Neural crest cell (in vitro differentiated cells): ENCODE measurements around the gene RUNDC3A. TPM values are rescaled to one million over a fixed set of nuclear protein-coding genes. Genes with fewer than 3 reads are reported as not detected.

Experiments
- DNase-seq: peaks from one replicate; pipeline ENCODE4 v3.0.0; 2021; ENCODE audit warnings: low read depth, mixed read lengths, low spot score
- H3K27ac Mint-ChIP-seq: one replicate; pipeline ENCODE4 v1.8.0; 2021; ENCODE audit warnings: mild to moderate bottlenecking, mixed read lengths; ENCODE audit not compliant: unreplicated experiment
- H3K27me3 Mint-ChIP-seq: 2 replicates; pipeline ENCODE4 v1.8.0; 2021; ENCODE audit warnings: low read depth, mild to moderate bottlenecking, mixed read lengths
- H3K36me3 Mint-ChIP-seq: 2 replicates; pipeline ENCODE4 v1.8.0; 2021; ENCODE audit warnings: low read depth, mild to moderate bottlenecking, mixed read lengths
- H3K4me1 Mint-ChIP-seq: 2 replicates; pipeline ENCODE4 v1.8.0; 2021; ENCODE audit warnings: mixed read lengths
- H3K4me3 Mint-ChIP-seq: one replicate; pipeline ENCODE4 v1.8.0; 2021; ENCODE audit warnings: mild to moderate bottlenecking, mixed read lengths
- H3K9me3 Mint-ChIP-seq: 2 replicates; pipeline ENCODE4 v1.8.0; 2021; ENCODE audit warnings: mixed read lengths
- CTCF ChIP-seq: fragments of 200-600 bp; sonication (generic); conservative IDR thresholded peaks from 2 replicates; pipeline ENCODE4 v1.5.0; 2021; ENCODE audit warnings: antibody characterized with exemption, mild to moderate bottlenecking
- total RNA-seq: library from RNA; stranded (reverse); gene quantifications from 2 replicates; pipeline ENCODE4 v1.2.1, GENCODE V29; 2021

Gene RUNDC3A
- total RNA-seq, 1 donor from 2014 or later: 12.9 TPM

- no peak for DNase-seq
- peak overlapping the region; percentile 53 for H3K4me3 Mint-ChIP-seq
- no peak overlapping the region for H3K27ac Mint-ChIP-seq
- H3K4me1 Mint-ChIP-seq: peaks cover 13% of the 10 kb centered on the region
- peaks cover 78% of the 10 kb centered on the region for H3K27me3 Mint-ChIP-seq
- H3K36me3 Mint-ChIP-seq: peaks cover 4% of the 10 kb centered on the region
- TF ChIP-seq CTCF: no peak
- no peaks in the 10 kb centered on the region for H3K9me3 Mint-ChIP-seq
Measured at GRCh38 chr17:44315760-44316731, 7.6 kb downstream of the RUNDC3A start.

DNA sequence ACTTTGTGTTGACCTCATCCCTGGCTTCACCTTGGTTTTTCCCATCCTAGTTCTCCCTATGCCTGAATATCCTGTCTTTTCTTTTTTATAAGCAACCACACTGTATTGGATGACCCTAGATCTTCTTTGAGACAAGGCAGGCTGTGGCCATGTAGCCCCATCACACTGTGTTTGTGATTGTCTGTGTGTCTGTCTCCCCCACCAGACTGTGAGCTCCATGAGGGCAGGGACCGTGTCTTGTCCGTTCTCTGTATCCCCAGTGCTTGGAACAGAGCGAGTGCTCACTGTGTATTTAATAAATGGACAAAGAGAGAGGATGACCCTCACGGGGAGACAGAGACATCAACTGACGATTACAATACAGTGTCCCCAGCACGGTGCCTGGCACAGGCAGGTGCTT lies 9.1 kb downstream of the RUNDC3A start:
- H3K9me3 Mint-ChIP-seq: no peaks in the 10 kb centered on the region
- TF ChIP-seq CTCF: no peak
- peaks cover 13% of the 10 kb centered on the region for H3K4me1 Mint-ChIP-seq
- H3K36me3 Mint-ChIP-seq: peaks cover 4% of the 10 kb centered on the region
- peaks cover 66% of the 10 kb centered on the region for H3K27me3 Mint-ChIP-seq
- no peak for DNase-seq
- H3K4me3 Mint-ChIP-seq: peak overlapping the region; percentile 54
- no peak overlapping the region for H3K27ac Mint-ChIP-seq

DNA sequence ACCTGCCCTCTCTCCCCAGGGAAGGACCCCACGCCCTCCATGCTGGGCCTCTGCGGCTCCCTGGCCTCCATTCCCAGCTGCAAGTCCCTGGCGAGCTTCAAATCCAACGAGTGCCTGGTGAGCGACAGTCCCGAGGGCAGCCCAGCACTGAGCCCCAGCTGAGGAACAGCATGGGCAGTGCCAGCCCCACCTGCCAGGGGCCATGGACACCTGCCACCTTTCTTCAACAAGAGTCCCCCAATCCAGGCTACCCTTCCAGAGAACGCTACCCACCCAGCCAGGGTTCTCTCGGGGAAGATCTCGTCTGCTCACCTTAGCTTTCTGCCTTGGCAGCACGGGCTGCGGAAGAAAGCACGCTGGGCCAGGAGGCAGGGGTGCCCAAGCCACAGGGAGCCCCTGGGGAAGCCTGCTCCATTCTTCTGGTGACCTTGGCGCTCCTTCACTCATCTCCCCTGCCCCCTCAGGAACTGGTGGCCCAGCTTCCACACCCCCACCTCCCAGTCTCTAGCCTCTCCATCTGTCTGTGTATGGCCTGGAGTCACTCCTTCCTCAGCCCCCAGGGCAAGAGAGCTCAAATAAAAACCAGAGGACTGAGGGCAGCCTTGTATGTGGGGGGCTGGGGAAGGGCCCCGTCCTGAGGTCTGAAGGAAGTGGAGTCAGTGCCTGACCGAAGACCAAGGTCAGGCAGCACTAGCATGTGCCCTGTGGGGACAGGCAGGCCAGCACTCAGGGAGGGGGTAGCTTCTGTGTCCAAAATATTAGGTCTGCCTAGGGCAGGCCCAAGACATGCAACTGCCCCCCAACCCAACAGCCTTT lies 9.9 kb downstream of the RUNDC3A start:
- H3K4me3 Mint-ChIP-seq: no peak overlapping the region
- H3K9me3 Mint-ChIP-seq: no peaks in the 10 kb centered on the region
- H3K36me3 Mint-ChIP-seq: peaks cover 4% of the 10 kb centered on the region
- H3K4me1 Mint-ChIP-seq: peaks cover 13% of the 10 kb centered on the region
- no peak overlapping the region for H3K27ac Mint-ChIP-seq
- no peak for TF ChIP-seq CTCF
- no peak for DNase-seq
- H3K27me3 Mint-ChIP-seq: peaks cover 59% of the 10 kb centered on the region

DNA sequence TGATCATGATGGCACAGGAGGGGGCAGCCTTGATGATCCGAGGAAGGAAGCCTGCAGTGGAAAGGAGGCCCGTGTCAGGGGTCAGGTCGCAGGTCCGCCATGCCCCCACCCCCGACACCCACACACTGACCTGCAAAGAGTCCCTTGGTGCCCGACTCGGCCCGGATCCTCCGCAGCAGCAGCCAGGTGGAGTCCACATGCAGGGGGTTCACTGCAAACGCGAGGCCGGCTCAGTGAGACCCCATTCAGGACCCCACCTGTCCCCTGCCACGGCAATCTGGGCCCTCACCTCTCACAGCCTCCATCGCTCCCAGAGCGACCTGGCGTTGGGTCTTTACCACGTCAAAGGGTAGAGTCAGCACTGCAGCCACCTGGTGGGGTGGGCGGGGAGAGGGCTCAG lies 11.7 kb downstream of the RUNDC3A start:
- no peak overlapping the region for H3K27ac Mint-ChIP-seq
- H3K9me3 Mint-ChIP-seq: no peaks in the 10 kb centered on the region
- no peak for TF ChIP-seq CTCF
- no peak overlapping the region for H3K4me3 Mint-ChIP-seq
- DNase-seq: no peak
- peaks cover 17% of the 10 kb centered on the region for H3K4me1 Mint-ChIP-seq
- H3K36me3 Mint-ChIP-seq: peaks cover 4% of the 10 kb centered on the region
- peaks cover 44% of the 10 kb centered on the region for H3K27me3 Mint-ChIP-seq

GRCh38 chr17:44321246-44322120 lies 13.1 kb downstream of the RUNDC3A start:
- no peak overlapping the region for H3K27ac Mint-ChIP-seq
- H3K36me3 Mint-ChIP-seq: peaks cover 4% of the 10 kb centered on the region
- H3K4me3 Mint-ChIP-seq: peak overlapping the region; percentile 23
- H3K9me3 Mint-ChIP-seq: no peaks in the 10 kb centered on the region
- peaks cover 15% of the 10 kb centered on the region for H3K4me1 Mint-ChIP-seq
- no peak for TF ChIP-seq CTCF
- peaks cover 43% of the 10 kb centered on the region for H3K27me3 Mint-ChIP-seq
- no peak for DNase-seq
